Uterus (tissue), 2 donors: ENCODE results near the gene PLIN1.

ENCODE experiments used
- POLR2A ChIP-seq, 2 donors: fragments of 450-650 bp; IDR thresholded peaks; one replicate each; pipeline ENCODE4 v1.6.1; 2016; ENCODE audit warnings: antibody characterized with exemption in 2 of 2, mild to moderate bottlenecking in 1 of 2, moderate library complexity in 1 of 2
- TF ChIP-seq, protein P1 (sequence below), 4 experiments: fragments of 200-600 bp in 2 of 4; fragments of 450-650 bp in 2 of 4; sonication (generic) in 2 of 4; IDR thresholded peaks; one replicate each; pipeline ENCODE4 v1.5.1; 2016 to 2019; ENCODE audit warnings: antibody characterized with exemption in 4 of 4, mild to moderate bottlenecking in 2 of 4, moderate library complexity in 1 of 4

DNA sequence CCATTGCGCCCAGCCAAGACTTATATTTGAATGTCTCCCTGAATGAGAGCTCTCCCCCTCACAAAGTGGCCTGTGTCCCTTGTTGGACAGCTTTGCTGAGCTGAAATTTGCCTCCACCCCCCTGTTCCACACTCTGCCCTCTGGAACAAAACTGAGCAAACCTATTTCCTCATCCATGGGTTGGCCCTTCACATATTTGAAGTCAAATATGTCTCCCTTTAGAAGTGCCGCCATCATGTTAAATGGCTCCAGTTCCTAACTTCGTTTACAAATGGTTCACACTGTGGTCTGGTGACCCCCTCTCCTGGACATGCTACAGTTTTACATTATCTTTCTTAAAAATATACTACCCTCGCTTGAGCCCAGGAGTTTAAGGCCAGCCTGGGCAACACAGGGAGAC is 4.6 kb downstream of the PLIN1 start:
- TF ChIP-seq, protein P1, sequence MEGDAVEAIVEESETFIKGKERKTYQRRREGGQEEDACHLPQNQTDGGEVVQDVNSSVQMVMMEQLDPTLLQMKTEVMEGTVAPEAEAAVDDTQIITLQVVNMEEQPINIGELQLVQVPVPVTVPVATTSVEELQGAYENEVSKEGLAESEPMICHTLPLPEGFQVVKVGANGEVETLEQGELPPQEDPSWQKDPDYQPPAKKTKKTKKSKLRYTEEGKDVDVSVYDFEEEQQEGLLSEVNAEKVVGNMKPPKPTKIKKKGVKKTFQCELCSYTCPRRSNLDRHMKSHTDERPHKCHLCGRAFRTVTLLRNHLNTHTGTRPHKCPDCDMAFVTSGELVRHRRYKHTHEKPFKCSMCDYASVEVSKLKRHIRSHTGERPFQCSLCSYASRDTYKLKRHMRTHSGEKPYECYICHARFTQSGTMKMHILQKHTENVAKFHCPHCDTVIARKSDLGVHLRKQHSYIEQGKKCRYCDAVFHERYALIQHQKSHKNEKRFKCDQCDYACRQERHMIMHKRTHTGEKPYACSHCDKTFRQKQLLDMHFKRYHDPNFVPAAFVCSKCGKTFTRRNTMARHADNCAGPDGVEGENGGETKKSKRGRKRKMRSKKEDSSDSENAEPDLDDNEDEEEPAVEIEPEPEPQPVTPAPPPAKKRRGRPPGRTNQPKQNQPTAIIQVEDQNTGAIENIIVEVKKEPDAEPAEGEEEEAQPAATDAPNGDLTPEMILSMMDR (IDR thresholded peaks at IDR 0.05): no peak
- no peak for TF ChIP-seq POLR2A (IDR thresholded peaks at IDR 0.05)
